H9 (cell line): ENCODE measurements around the gene LACRT. TPM values are rescaled to one million over a fixed set of nuclear protein-coding genes. Genes with fewer than 3 reads are reported as not detected.

Source experiments
- DNase-seq: peaks from one replicate; pipeline ENCODE4 v3.0.0-alpha.2; 2017
- H2AFZ ChIP-seq: one replicate; pipeline ENCODE4 v1.6.1; 2013; ENCODE audit warnings: mild to moderate bottlenecking, low read length, control low read depth, moderate library complexity
- H2AK5ac ChIP-seq: 2 replicates; pipeline ENCODE4 v1.6.1; 2013; ENCODE audit warnings: low read length, control low read depth, mixed read lengths; ENCODE audit not compliant: insufficient read length
- H2BK120ac ChIP-seq: one replicate; pipeline ENCODE4 v1.6.1; 2013; ENCODE audit warnings: low read depth, mild to moderate bottlenecking, low read length, control low read depth, inconsistent platforms; ENCODE audit not compliant: poor library complexity, severe bottlenecking
- H2BK12ac ChIP-seq: 2 replicates; pipeline ENCODE4 v1.6.1; 2013; ENCODE audit warnings: low read length, control low read depth, mixed read lengths, low read depth; ENCODE audit not compliant: insufficient read length
- H2BK15ac ChIP-seq: 2 replicates; pipeline ENCODE4 v1.6.1; 2013; ENCODE audit warnings: low read depth, low read length, control low read depth
- H2BK20ac ChIP-seq: one replicate; pipeline ENCODE4 v1.6.1; 2013; ENCODE audit warnings: low read depth, mild to moderate bottlenecking, low read length, control low read depth, inconsistent platforms; ENCODE audit not compliant: poor library complexity, severe bottlenecking
- H2BK5ac ChIP-seq: 2 replicates; pipeline ENCODE4 v1.6.1; 2013; ENCODE audit warnings: low read length, control low read depth, mixed read lengths; ENCODE audit not compliant: insufficient read length
- H3K14ac ChIP-seq: 2 replicates; pipeline ENCODE4 v1.6.1; 2013; ENCODE audit warnings: low read length, control low read depth; ENCODE audit not compliant: insufficient read depth
- H3K18ac ChIP-seq: 2 replicates; pipeline ENCODE4 v1.6.1; 2013; ENCODE audit warnings: low read depth, mild to moderate bottlenecking, mixed read lengths, low read length, control low read depth; ENCODE audit not compliant: insufficient read length
- H3K23ac ChIP-seq: 2 replicates; pipeline ENCODE4 v1.6.1; 2013; ENCODE audit warnings: low read length, control low read depth, mixed read lengths, low read depth; ENCODE audit not compliant: insufficient read length
- H3K23me2 ChIP-seq: 2 replicates; pipeline ENCODE4 v1.6.1; 2013; ENCODE audit warnings: low read depth, mild to moderate bottlenecking, mixed read lengths, low read length, control low read depth; ENCODE audit not compliant: insufficient read length, poor library complexity, severe bottlenecking
- H3K27ac ChIP-seq: 2 replicates; pipeline ENCODE4 v1.5.1; 2013; ENCODE audit warnings: low read length, control low read depth, mixed read lengths, low read depth; ENCODE audit not compliant: insufficient read length
- H3K27me3 ChIP-seq: 2 replicates; pipeline ENCODE4 v1.6.1; 2013; ENCODE audit warnings: low read length, control low read depth, inconsistent platforms; ENCODE audit not compliant: insufficient read depth
- H3K4ac ChIP-seq: 2 replicates; pipeline ENCODE4 v1.6.1; 2013; ENCODE audit warnings: low read depth, mild to moderate bottlenecking, control low read depth, inconsistent platforms, low read length, moderate library complexity
- H3K4me1 ChIP-seq: 2 replicates; pipeline ENCODE4 v1.6.1; 2013; ENCODE audit warnings: low read length, control low read depth, inconsistent platforms; ENCODE audit not compliant: insufficient read depth
- H3K4me2 ChIP-seq: 2 replicates; pipeline ENCODE4 v1.6.1; 2013; ENCODE audit warnings: low read length, control low read depth, mixed read lengths; ENCODE audit not compliant: insufficient read length, insufficient read depth
- H3K56ac ChIP-seq: 2 replicates; pipeline ENCODE4 v1.6.1; 2013; ENCODE audit warnings: low read depth, mild to moderate bottlenecking, mixed read lengths, low read length, control low read depth; ENCODE audit not compliant: insufficient read length
- H3K79me1 ChIP-seq: 2 replicates; pipeline ENCODE4 v1.6.1; 2013; ENCODE audit warnings: low read depth, mild to moderate bottlenecking, moderate library complexity, low read length, control low read depth, inconsistent platforms; ENCODE audit not compliant: insufficient read depth, poor library complexity, severe bottlenecking
- H3K79me2 ChIP-seq: 2 replicates; pipeline ENCODE4 v1.6.1; 2013; ENCODE audit warnings: low read length, control low read depth, inconsistent platforms; ENCODE audit not compliant: insufficient read depth
- H3K9ac ChIP-seq: 2 replicates; pipeline ENCODE4 v1.6.1; 2013; ENCODE audit warnings: low read length, control low read depth, mixed read lengths; ENCODE audit not compliant: insufficient read length; ENCODE audit errors: extremely low read depth
- H3K9me3 ChIP-seq: one replicate; pipeline ENCODE4 v1.6.1; 2013; ENCODE audit warnings: low read depth, low read length, inconsistent platforms; ENCODE audit not compliant: control insufficient read depth
- H3T11ph ChIP-seq: one replicate; pipeline ENCODE4 v1.6.1; 2013; ENCODE audit warnings: mild to moderate bottlenecking, low read length, control low read depth, inconsistent platforms
- H4K20me1 ChIP-seq: one replicate; pipeline ENCODE4 v1.6.1; 2013; ENCODE audit not compliant: control insufficient read depth, insufficient read length, insufficient read depth
- H4K5ac ChIP-seq: 2 replicates; pipeline ENCODE4 v1.6.1; 2013; ENCODE audit warnings: low read depth, mild to moderate bottlenecking, mixed read lengths, low read length, control low read depth; ENCODE audit not compliant: insufficient read length
- H4K8ac ChIP-seq: replicated peaks from 2 replicates; pipeline ENCODE4 v1.6.1; 2013; ENCODE audit warnings: low read length, control low read depth, mixed read lengths, low read depth; ENCODE audit not compliant: insufficient read length
- H4K91ac ChIP-seq: 2 replicates; pipeline ENCODE4 v1.6.1; 2013; ENCODE audit warnings: low read depth, mild to moderate bottlenecking, moderate library complexity, mixed read lengths, low read length, control low read depth; ENCODE audit not compliant: insufficient read length
- H3K27ac Mint-ChIP-seq, 3 experiments: 2 replicates in 2 of 3; 3 replicates in 1 of 3; pipeline ENCODE4 v1.8.0; 2020 to 2021; ENCODE audit warnings: mixed read lengths in 3 of 3, mild to moderate bottlenecking in 1 of 3, moderate library complexity in 1 of 3
- H3K27me3 Mint-ChIP-seq: 2 replicates; pipeline ENCODE4 v1.8.0; 2021; ENCODE audit warnings: low read depth, mild to moderate bottlenecking, moderate library complexity, mixed read lengths
- H3K36me3 Mint-ChIP-seq, 3 experiments: 2 replicates in 2 of 3; 3 replicates in 1 of 3; pipeline ENCODE4 v1.8.0; 2020 to 2021; ENCODE audit warnings: low read depth in 3 of 3, mixed read lengths in 3 of 3; ENCODE audit not compliant: insufficient read depth in 1 of 3
- H3K4me1 Mint-ChIP-seq, 2 experiments: 2 replicates each; pipeline ENCODE4 v1.8.0; 2020; ENCODE audit warnings: mixed read lengths in 2 of 2
- H3K4me3 Mint-ChIP-seq, 2 experiments: 2 replicates in 1 of 2; 3 replicates in 1 of 2; pipeline ENCODE4 v1.8.0; 2020 to 2021; ENCODE audit warnings: mild to moderate bottlenecking in 2 of 2, mixed read lengths in 2 of 2, moderate library complexity in 1 of 2
- H3K9me3 Mint-ChIP-seq, 2 experiments: 2 replicates in 1 of 2; 3 replicates in 1 of 2; pipeline ENCODE4 v1.8.0; 2020; ENCODE audit warnings: mild to moderate bottlenecking in 2 of 2, mixed read lengths in 2 of 2, moderate library complexity in 1 of 2
- CTCF ChIP-seq: fragments of 200-600 bp; sonication (generic); conservative IDR thresholded peaks from 3 replicates; pipeline ENCODE4 v1.8.0; 2021; ENCODE audit warnings: antibody characterized with exemption, mild to moderate bottlenecking
- total RNA-seq: library from RNA; stranded (reverse); gene quantifications from 2 replicates; pipeline ENCODE4 v1.2.1, GENCODE V29; 2021

LACRT gene
- total RNA-seq, 1 experiment from 2014 or later = not detected

GRCh38 chr12:54622463-54623183 is 12.1 kb downstream of the LACRT start:
- no peak overlapping the region for H2AK5ac ChIP-seq
- Mint-ChIP-seq H3K36me3 (peaks cover 5 to 12% (median 7%) of the 10 kb centered on the region in 3 experiments; a peak in 6 of 7 replicates), H3K9me3 (peaks cover 11 to 14% of the 10 kb centered on the region in 2 experiments), H3K4me1 (no peaks in the 10 kb centered on the region), H3K4me3 (no peak overlapping the region), H3K27ac (no peak overlapping the region), H3K27me3 (peaks cover 75% of the 10 kb centered on the region)
- H3K79me2 ChIP-seq = no peaks in the 10 kb centered on the region
- no peak overlapping the region for H3K27ac ChIP-seq
- H3K27me3 ChIP-seq = no peaks in the 10 kb centered on the region
- H3K18ac ChIP-seq = no peak overlapping the region
- H4K5ac ChIP-seq = no peak overlapping the region
- H3K14ac ChIP-seq = no peak overlapping the region
- H4K20me1 ChIP-seq = no peaks in the 10 kb centered on the region
- no peak overlapping the region for H2AFZ ChIP-seq
- no peaks in the 10 kb centered on the region for H3K79me1 ChIP-seq
- H3K4me1 ChIP-seq = no peaks in the 10 kb centered on the region
- no peak overlapping the region for H2BK120ac ChIP-seq
- H3T11ph ChIP-seq = no peak overlapping the region
- no peak overlapping the region for H2BK5ac ChIP-seq
- no peak overlapping the region for H2BK12ac ChIP-seq
- H4K91ac ChIP-seq = no peak overlapping the region
- no peak overlapping the region for H2BK20ac ChIP-seq
- no peak overlapping the region for H4K8ac ChIP-seq
- H3K9me3 ChIP-seq = no peaks in the 10 kb centered on the region
- H3K56ac ChIP-seq = no peak overlapping the region
- no peaks in the 10 kb centered on the region for H3K23me2 ChIP-seq
- no peak for DNase-seq
- H3K23ac ChIP-seq = no peak overlapping the region
- no peak overlapping the region for H3K4ac ChIP-seq
- no peak overlapping the region for H2BK15ac ChIP-seq
- no peak overlapping the region for H3K4me2 ChIP-seq
- peak; percentile 54 for TF ChIP-seq CTCF
- no peak overlapping the region for H3K9ac ChIP-seq
